GM12878 (cell line): Measurements from ENCODE around the gene CD83. TPM values are rescaled to one million over a fixed set of nuclear protein-coding genes. Genes with fewer than 3 reads are reported as not detected.

Experiments used
- ATAC-seq: fragments of 200-7000 bp; cut with Tn5 transposase; 3 replicates; pipeline ENCODE4 v1.9.1; 2020; ENCODE audit warnings: mild to moderate bottlenecking, moderate library complexity
- BruUV-seq: library from RNA; stranded (reverse); fragments of 400-500 nt; replicated peaks from 2 replicates; lab custom pipeline; 2021; lab: Mats Ljungman, UMichigan
- CTCF ChIA-PET: fragments of 300-600 bp; sonication (Branson Sonifier 250); formaldehyde crosslinking; extraction: SDS; loops from one replicate; lab custom pipeline; 2021; ENCODE audit warnings: inconsistent platforms; lab: Yijun Ruan, JAX
- POLR2A ChIA-PET: fragments of 350-600 bp; formaldehyde crosslinking; extraction: SDS; loops from one replicate; lab custom pipeline; 2021; ENCODE audit warnings: inconsistent platforms; lab: Charles Lee
- RAD21 ChIA-PET: fragments of 300-600 bp; sonication (Branson Sonifier 250); formaldehyde crosslinking; loops from one replicate; lab custom pipeline; 2023; ENCODE audit warnings: antibody characterized with exemption; ENCODE audit not compliant: unreplicated experiment; lab: Charles Lee
- SMC1A ChIA-PET: fragments of 300-600 bp; sonication (Branson Sonifier 250); formaldehyde crosslinking; loops from one replicate; lab custom pipeline; 2023; ENCODE audit not compliant: unreplicated experiment, uncharacterized antibody; lab: Charles Lee
- DNase-seq: peaks from one replicate; pipeline ENCODE4 v3.0.0-alpha.2; 2011; ENCODE audit warnings: low read depth, low spot score
- FAIRE-seq: peaks from 3 replicates; lab custom pipeline; 2011; peaks lifted over from hg19 to GRCh38; lab: Jason Lieb, UNC
- H2AFZ ChIP-seq: 2 replicates; pipeline ENCODE4 v1.6.0; 2011; ENCODE audit warnings: low read depth, low read length, control low read depth; ENCODE audit not compliant: control insufficient read depth
- H3K27ac ChIP-seq: 2 replicates; pipeline ENCODE4 v1.5.1; 2011; ENCODE audit warnings: control low read depth; ENCODE audit not compliant: control insufficient read depth, insufficient read depth
- H3K27me3 ChIP-seq, 2 experiments: replicated peaks in 1 of 2; 2 replicates each; pipeline versions ENCODE4 v1.6.0 to v1.6.1; 2011; ENCODE audit warnings: low read length in 1 of 2; ENCODE audit not compliant: control insufficient read depth in 2 of 2, insufficient read depth in 2 of 2
- H3K36me3 ChIP-seq, 2 experiments: 2 replicates each; pipeline ENCODE4 v1.5.1; 2011; ENCODE audit warnings: low read length in 1 of 2; ENCODE audit not compliant: control insufficient read depth in 2 of 2, insufficient read depth in 2 of 2
- H3K4me1 ChIP-seq: 2 replicates; pipeline ENCODE4 v1.6.1; 2011; ENCODE audit warnings: mild to moderate bottlenecking, low read length, moderate library complexity, mixed read lengths; ENCODE audit not compliant: control insufficient read depth, insufficient read depth
- H3K4me2 ChIP-seq: 2 replicates; pipeline ENCODE4 v1.6.0; 2011; ENCODE audit warnings: control low read depth; ENCODE audit not compliant: control insufficient read depth, insufficient read depth
- H3K4me3 ChIP-seq: fragments of 200-600 bp; sonication (generic); 2 replicates; pipeline ENCODE4 v1.5.1; 2016
- H3K79me2 ChIP-seq: 2 replicates; pipeline ENCODE4 v1.6.0; 2011; ENCODE audit warnings: low read length; ENCODE audit not compliant: control insufficient read depth, insufficient read depth
- H3K9ac ChIP-seq: 2 replicates; pipeline ENCODE4 v1.8.0; 2011; ENCODE audit warnings: low read length, control low read depth, mixed read lengths; ENCODE audit not compliant: control insufficient read depth, insufficient read depth
- H3K9me3 ChIP-seq: replicated peaks from 3 replicates; pipeline ENCODE4 v1.5.1; 2011; ENCODE audit warnings: mild to moderate bottlenecking, low read length; ENCODE audit not compliant: control insufficient read depth, insufficient read depth
- H4K20me1 ChIP-seq: 2 replicates; pipeline ENCODE4 v1.6.0; 2011; ENCODE audit not compliant: control insufficient read depth, insufficient read depth
- DPF2 ChIP-seq: fragments of 450-650 bp; IDR thresholded peaks from 2 replicates; pipeline ENCODE4 v1.6.1; 2017; ENCODE audit warnings: mild to moderate bottlenecking
- HDAC6 ChIP-seq: fragments of 200-600 bp; sonication (generic); IDR thresholded peaks from one replicate; pipeline ENCODE4 v1.8.0; 2017; ENCODE audit warnings: antibody characterized with exemption; ENCODE audit not compliant: unreplicated experiment
- IKZF2 ChIP-seq, 2 experiments: fragments of 450-650 bp; IDR thresholded peaks; 2 replicates each; pipeline ENCODE4 v1.6.1; 2017; ENCODE audit warnings: mild to moderate bottlenecking in 2 of 2, moderate library complexity in 2 of 2
- MEF2B ChIP-seq: fragments of 450-650 bp; IDR thresholded peaks from 2 replicates; pipeline ENCODE4 v1.6.1; 2018; ENCODE audit warnings: mild to moderate bottlenecking, moderate library complexity; ENCODE audit not compliant: partially characterized antibody, poor library complexity, severe bottlenecking
- NFYA ChIP-seq: IDR thresholded peaks from 2 replicates; pipeline ENCODE4 v1.6.1; 2011; ENCODE audit warnings: low read depth, mild to moderate bottlenecking, low read length, improper control_type of control experiment, borderline replicate concordance
- RCOR1 ChIP-seq: conservative IDR thresholded peaks from 2 replicates; pipeline ENCODE4 v1.6.1; 2012; ENCODE audit warnings: low read depth, low read length, improper control_type of control experiment
- SIN3A ChIP-seq: IDR thresholded peaks from 2 replicates; pipeline ENCODE4 v1.6.1; 2012; ENCODE audit warnings: low read depth, low read length, improper control_type of control experiment
- TCF3 ChIP-seq: IDR thresholded peaks from 2 replicates; pipeline ENCODE4 v1.6.1; 2012; ENCODE audit warnings: low read depth, mild to moderate bottlenecking, low read length, borderline replicate concordance; ENCODE audit not compliant: insufficient read depth
- ZBED1 ChIP-seq: IDR thresholded peaks from 2 replicates; pipeline ENCODE4 v1.6.1; 2016; ENCODE audit warnings: borderline replicate concordance
- ZNF274 ChIP-seq: IDR thresholded peaks from one replicate; pipeline ENCODE4 v1.8.0; 2011; ENCODE audit not compliant: insufficient read length, insufficient read depth
- ZNF384 ChIP-seq: IDR thresholded peaks from 2 replicates; pipeline ENCODE4 v1.6.1; 2012; ENCODE audit warnings: low read depth, mild to moderate bottlenecking, low read length, improper control_type of control experiment, borderline replicate concordance
- ZSCAN29 ChIP-seq: fragments of 450-650 bp; IDR thresholded peaks from 2 replicates; pipeline ENCODE4 v1.6.1; 2017; ENCODE audit warnings: mild to moderate bottlenecking, moderate library complexity
- WGBS: methylation state at CpG from one replicate; pipeline ENCODE4 v1.1.6; 2016; ENCODE audit warnings: low lambda C conversion rate; ENCODE audit not compliant: insufficient replicate concordance, insufficient coverage; ENCODE audit errors: missing lambda C conversion rate; 5-methylcytosine and 5-hydroxymethylcytosine counted together
- in situ Hi-C: fragments of 300-500 bp; cut with MboI; formaldehyde crosslinking; loops from 9 replicates; pipeline ENCODE4 v1.14.3; 2018; ENCODE audit warnings: mixed read lengths
- intact Hi-C: fragments of 100-400 bp; cut with micrococcal nuclease; formaldehyde crosslinking; loops from one replicate; pipeline ENCODE4 v1.14.2; 2022; ENCODE audit not compliant: unreplicated experiment
- polyA plus RNA-seq, 11 experiments: library from polyadenylated mRNA; depleted of rRNA in 4 of 11; unstranded in 6 of 11; stranded (reverse) in 5 of 11; fragments of >200 nt; fragmentation: Nextera tagmentation in 4 of 11; fragmentation: Illumina TruSeq in 1 of 11; extraction: Ambion mirVana in 4 of 11; extraction: Trizol in 1 of 11; gene quantifications; 1 replicate in 1 of 11; 2 replicates in 10 of 11; pipeline versions ENCODE4 v1.2.1 to v1.2.3, GENCODE V29; 2011 to 2016; ENCODE audit warnings: inconsistent platforms in 2 of 11, missing spikeins in 2 of 11, low read depth in 1 of 11
- total RNA-seq, 4 experiments: library from RNA; depleted of rRNA in 3 of 4; stranded (reverse); fragments of >200 nt in 3 of 4; fragmentation: Illumina TruSeq in 1 of 4; extraction: Trizol in 1 of 4; gene quantifications; 2 replicates each; pipeline versions ENCODE4 v1.2.1 to v1.2.3, GENCODE V29; 2013 to 2021
- TF ChIP-seq, protein P1 (sequence below): IDR thresholded peaks from 2 replicates; pipeline ENCODE4 v1.6.1; 2012; ENCODE audit warnings: low read depth, low read length, improper control_type of control experiment
- TF ChIP-seq, protein P2 (sequence below): fragments of 450-650 bp; IDR thresholded peaks from 2 replicates; pipeline ENCODE4 v1.6.1; 2017; ENCODE audit warnings: low read depth, mild to moderate bottlenecking, moderate library complexity
- TF ChIP-seq, protein P3 (sequence below): fragments of 450-650 bp; IDR thresholded peaks from 2 replicates; pipeline ENCODE4 v1.6.1; 2014; ENCODE audit warnings: mild to moderate bottlenecking

The CD83 gene
- total and polyA plus RNA-seq, 10 of the 15 experiments (the other 5 are each of a cell fraction or from before 2014, with no cell fraction given), result 76.1 to 174 (median 129) TPM

DNA sequence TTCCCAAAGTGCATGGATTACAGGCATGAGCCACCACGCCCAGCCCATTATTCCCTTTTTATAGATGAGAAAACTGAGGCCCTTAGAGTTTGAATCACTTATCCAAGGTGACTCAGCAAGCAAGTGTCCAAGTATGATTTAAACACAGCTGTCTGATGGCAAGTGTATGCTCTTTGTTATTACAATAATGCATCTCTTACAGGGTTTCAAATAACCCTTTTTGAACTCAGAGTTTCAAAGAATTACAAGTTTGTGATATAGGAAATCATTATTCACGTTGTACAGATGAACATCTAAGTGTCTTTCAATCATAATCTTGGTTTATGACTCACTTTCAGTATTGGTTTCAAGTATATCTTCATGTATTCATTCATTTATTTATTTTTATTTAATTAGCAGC, 63.0 kb downstream of the CD83 start:
- no peaks in the 10 kb centered on the region for H3K79me2 ChIP-seq
- no peak overlapping the region for H3K27ac ChIP-seq
- H4K20me1 ChIP-seq, result no peaks in the 10 kb centered on the region
- WGBS, result 13% methylated on average over 2 of the region's 2 CpGs
- H3K4me1 ChIP-seq, result no peaks in the 10 kb centered on the region
- no peak overlapping the region for H3K9ac ChIP-seq
- SMC1A ChIA-PET, result no interaction called here
- RAD21 ChIA-PET, result interaction anchor here (2.0 kb wide), 1 partner anchor 134 kb away, joined by 4 read pairs; no protein-coding TSS in a partner anchor
- TF ChIP-seq SIN3A (no peak), ZBED1 (no peak), IKZF2 (IDR thresholded peaks at IDR 0.05) (no peak), DPF2 (no peak), RCOR1 (no peak), NFYA (no peak), ZSCAN29 (no peak)
- TF ChIP-seq, protein P1, sequence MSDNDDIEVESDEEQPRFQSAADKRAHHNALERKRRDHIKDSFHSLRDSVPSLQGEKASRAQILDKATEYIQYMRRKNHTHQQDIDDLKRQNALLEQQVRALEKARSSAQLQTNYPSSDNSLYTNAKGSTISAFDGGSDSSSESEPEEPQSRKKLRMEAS, result no peak
- no peak for DNase-seq
- no peak overlapping the region for H2AFZ ChIP-seq
- BruUV-seq, result no TSS peak
- FAIRE-seq, result no peak
- no peaks in the 10 kb centered on the region for H3K27me3 ChIP-seq
- no peaks in the 10 kb centered on the region for H3K36me3 ChIP-seq
- POLR2A ChIA-PET, result no interaction called here
- intact Hi-C loops, result no loop called here
- H3K9me3 ChIP-seq, result no peaks in the 10 kb centered on the region
- CTCF ChIA-PET, result no interaction called here
- no peak for ATAC-seq
- H3K4me3 ChIP-seq, result no peak overlapping the region
- in situ Hi-C loops, result no loop called here
- no peak overlapping the region for H3K4me2 ChIP-seq

DNA sequence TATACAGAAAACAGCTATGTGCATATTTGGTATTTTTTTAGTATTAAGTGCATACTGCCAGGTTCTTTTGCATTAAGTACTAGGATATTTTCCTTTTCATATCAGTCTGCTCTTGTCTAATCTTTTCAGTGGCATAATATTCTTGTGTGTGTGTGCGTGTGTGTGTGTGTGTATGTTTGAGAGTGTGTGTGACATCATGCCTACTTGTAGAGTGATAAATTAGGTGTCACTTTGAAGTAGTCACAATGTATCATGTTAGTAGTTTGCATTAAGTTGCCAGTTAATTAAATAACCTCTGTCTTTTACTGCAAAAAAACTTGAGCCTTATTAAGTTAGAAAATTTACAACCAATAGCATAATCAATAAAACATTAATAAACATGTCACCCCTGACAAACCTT, 65.3 kb downstream of the CD83 start:
- 37% methylated on average over 1 of the region's 1 CpG for WGBS
- RAD21 ChIA-PET, result no interaction called here
- no peak overlapping the region for H3K4me3 ChIP-seq
- intact Hi-C loops (no loop called here), in situ Hi-C loops (no loop called here)
- H3K4me1 ChIP-seq, result no peaks in the 10 kb centered on the region
- H3K27ac ChIP-seq, result no peak overlapping the region
- BruUV-seq, result no TSS peak
- no peaks in the 10 kb centered on the region for H3K36me3 ChIP-seq
- SMC1A ChIA-PET, result interaction anchor here (0.8 to 1.7 kb wide), 3 partner anchors 9 to 38 kb away, joined by 3 to 7 read pairs (median 4); no protein-coding TSS in a partner anchor
- H3K79me2 ChIP-seq, result no peaks in the 10 kb centered on the region
- ATAC-seq (no peak), DNase-seq (no peak), FAIRE-seq (no peak)
- no peaks in the 10 kb centered on the region for H3K27me3 ChIP-seq
- no peak overlapping the region for H2AFZ ChIP-seq
- POLR2A ChIA-PET, result no interaction called here
- no peaks in the 10 kb centered on the region for H3K9me3 ChIP-seq
- no peaks in the 10 kb centered on the region for H4K20me1 ChIP-seq
- CTCF ChIA-PET, result no interaction called here
- no peak overlapping the region for H3K4me2 ChIP-seq
- TF ChIP-seq MEF2B, result no peak
- TF ChIP-seq HDAC6, result no peak
- no peak for TF ChIP-seq ZNF384
- TF ChIP-seq, protein P2, sequence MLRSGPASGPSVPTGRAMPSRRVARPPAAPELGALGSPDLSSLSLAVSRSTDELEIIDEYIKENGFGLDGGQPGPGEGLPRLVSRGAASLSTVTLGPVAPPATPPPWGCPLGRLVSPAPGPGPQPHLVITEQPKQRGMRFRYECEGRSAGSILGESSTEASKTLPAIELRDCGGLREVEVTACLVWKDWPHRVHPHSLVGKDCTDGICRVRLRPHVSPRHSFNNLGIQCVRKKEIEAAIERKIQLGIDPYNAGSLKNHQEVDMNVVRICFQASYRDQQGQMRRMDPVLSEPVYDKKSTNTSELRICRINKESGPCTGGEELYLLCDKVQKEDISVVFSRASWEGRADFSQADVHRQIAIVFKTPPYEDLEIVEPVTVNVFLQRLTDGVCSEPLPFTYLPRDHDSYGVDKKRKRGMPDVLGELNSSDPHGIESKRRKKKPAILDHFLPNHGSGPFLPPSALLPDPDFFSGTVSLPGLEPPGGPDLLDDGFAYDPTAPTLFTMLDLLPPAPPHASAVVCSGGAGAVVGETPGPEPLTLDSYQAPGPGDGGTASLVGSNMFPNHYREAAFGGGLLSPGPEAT, result no peak
- no peak for TF ChIP-seq ZNF274
- no peak for TF ChIP-seq TCF3
- TF ChIP-seq, protein P3, sequence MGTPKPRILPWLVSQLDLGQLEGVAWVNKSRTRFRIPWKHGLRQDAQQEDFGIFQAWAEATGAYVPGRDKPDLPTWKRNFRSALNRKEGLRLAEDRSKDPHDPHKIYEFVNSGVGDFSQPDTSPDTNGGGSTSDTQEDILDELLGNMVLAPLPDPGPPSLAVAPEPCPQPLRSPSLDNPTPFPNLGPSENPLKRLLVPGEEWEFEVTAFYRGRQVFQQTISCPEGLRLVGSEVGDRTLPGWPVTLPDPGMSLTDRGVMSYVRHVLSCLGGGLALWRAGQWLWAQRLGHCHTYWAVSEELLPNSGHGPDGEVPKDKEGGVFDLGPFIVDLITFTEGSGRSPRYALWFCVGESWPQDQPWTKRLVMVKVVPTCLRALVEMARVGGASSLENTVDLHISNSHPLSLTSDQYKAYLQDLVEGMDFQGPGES, result no peak
- no peak overlapping the region for H3K9ac ChIP-seq
